ENCODE measurements around the gene SOBP.

GRCh38 chr6:107626645-107627044, 136.7 kb downstream of the SOBP start:
- TF ChIP-seq, protein P1, sequence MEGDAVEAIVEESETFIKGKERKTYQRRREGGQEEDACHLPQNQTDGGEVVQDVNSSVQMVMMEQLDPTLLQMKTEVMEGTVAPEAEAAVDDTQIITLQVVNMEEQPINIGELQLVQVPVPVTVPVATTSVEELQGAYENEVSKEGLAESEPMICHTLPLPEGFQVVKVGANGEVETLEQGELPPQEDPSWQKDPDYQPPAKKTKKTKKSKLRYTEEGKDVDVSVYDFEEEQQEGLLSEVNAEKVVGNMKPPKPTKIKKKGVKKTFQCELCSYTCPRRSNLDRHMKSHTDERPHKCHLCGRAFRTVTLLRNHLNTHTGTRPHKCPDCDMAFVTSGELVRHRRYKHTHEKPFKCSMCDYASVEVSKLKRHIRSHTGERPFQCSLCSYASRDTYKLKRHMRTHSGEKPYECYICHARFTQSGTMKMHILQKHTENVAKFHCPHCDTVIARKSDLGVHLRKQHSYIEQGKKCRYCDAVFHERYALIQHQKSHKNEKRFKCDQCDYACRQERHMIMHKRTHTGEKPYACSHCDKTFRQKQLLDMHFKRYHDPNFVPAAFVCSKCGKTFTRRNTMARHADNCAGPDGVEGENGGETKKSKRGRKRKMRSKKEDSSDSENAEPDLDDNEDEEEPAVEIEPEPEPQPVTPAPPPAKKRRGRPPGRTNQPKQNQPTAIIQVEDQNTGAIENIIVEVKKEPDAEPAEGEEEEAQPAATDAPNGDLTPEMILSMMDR (IDR thresholded peaks at IDR 0.05; ENCODE audit: low read depth, low read length): no peak
- no peak for TF ChIP-seq EZH2phosphoT487 (IDR thresholded peaks at IDR 0.05; ENCODE audit: low read depth)
